Astrocyte of the cerebellum (primary cell): ENCODE results near the gene ZFYVE19.

Experiments
- DNase-seq: peaks from one replicate; pipeline ENCODE4 v3.0.0-alpha.2; 2011; ENCODE audit warnings: low read depth
- H3K4me3 ChIP-seq: 2 replicates; pipeline ENCODE4 v1.5.1; 2011; ENCODE audit warnings: mild to moderate bottlenecking, low read depth, low read length, moderate library complexity
- CTCF ChIP-seq: IDR thresholded peaks from 2 replicates; pipeline ENCODE4 v1.5.1; 2012; ENCODE audit warnings: low read length, low read depth, moderate library complexity, mild to moderate bottlenecking; ENCODE audit errors: missing control alignments
- in situ Hi-C: cut with HindIII; loops from 2 replicates; pipeline ENCODE4 v1.10.0; 2017; ENCODE audit warnings: low sequenced_read_pairs

The ZFYVE19 gene

GRCh38 chr15:40770147-40770721 is 36.7 kb upstream of the ZFYVE19 start:
- TF ChIP-seq CTCF: no peak
- no peak for DNase-seq
- in situ Hi-C loops: no loop called here
- no peak overlapping the region for H3K4me3 ChIP-seq

- no peak for TF ChIP-seq CTCF
- in situ Hi-C loops: no loop called here
- DNase-seq: no peak
- no peak overlapping the region for H3K4me3 ChIP-seq
Observed at GRCh38 chr15:40771242-40771641, 35.6 kb upstream of the ZFYVE19 start.

- H3K4me3 ChIP-seq: no peak overlapping the region
- in situ Hi-C loops: no loop called here
- DNase-seq: no peak
- no peak for TF ChIP-seq CTCF
Observed at GRCh38 chr15:40772014-40772413, 34.9 kb upstream of the ZFYVE19 start.

- DNase-seq: no peak
- no peak for TF ChIP-seq CTCF
- in situ Hi-C loops: no loop called here
Observed at GRCh38 chr15:40773496-40773895, 33.4 kb upstream of the ZFYVE19 start.

GRCh38 chr15:40773902-40774301 is 33.0 kb upstream of the ZFYVE19 start:
- in situ Hi-C loops: no loop called here
- no peak for TF ChIP-seq CTCF
- no peak overlapping the region for H3K4me3 ChIP-seq
- no peak for DNase-seq

More at GRCh38 chr15:40773496-40773895, 33.4 kb upstream of the ZFYVE19 start:
- no peak overlapping the region for H3K4me3 ChIP-seq

- in situ Hi-C loops: no loop called here
- DNase-seq: no peak
- no peak for TF ChIP-seq CTCF
- no peak overlapping the region for H3K4me3 ChIP-seq
Observed at GRCh38 chr15:40775007-40775406, 31.9 kb upstream of the ZFYVE19 start.
